ENCODE data around the gene MUC12. TPM values are rescaled to one million over a fixed set of nuclear protein-coding genes. Genes with fewer than 3 reads are reported as not detected.
"Not testable (repeated sequence)": the region's sequence is repeated elsewhere in the genome, so short reads cannot be mapped to it uniquely, and the experiment has no call there.

The MUC12 gene
- total RNA-seq, 1 donor from 2014 or later, result not detected

GRCh38 chr7:100959894-100960293, 9.5 kb upstream of the MUC12 start:
- no peak for DNase-seq (ENCODE audit: low read depth in 2 of 2)

- no peak for DNase-seq (ENCODE audit: low read depth in 2 of 2)
Measured at GRCh38 chr7:100962537-100962936, 6.8 kb upstream of the MUC12 start.

GRCh38 chr7:100963386-100963785, 6.0 kb upstream of the MUC12 start:
- no peak for DNase-seq (ENCODE audit: low read depth in 2 of 2)

GRCh38 chr7:100963874-100964273, 5.5 kb upstream of the MUC12 start:
- no peak for DNase-seq (ENCODE audit: low read depth in 2 of 2)

GRCh38 chr7:100964630-100965029, 4.7 kb upstream of the MUC12 start:
- no peak for DNase-seq (ENCODE audit: low read depth in 2 of 2)

- DNase-seq (ENCODE audit: low read depth in 2 of 2), result no peak
Measured at GRCh38 chr7:100965045-100965722, 4.2 kb upstream of the MUC12 start.

GRCh38 chr7:100965723-100966541, 3.4 kb upstream of the MUC12 start:
- peak in 1 of 2 donors; percentile 67 for DNase-seq (ENCODE audit: low read depth in 2 of 2)

- DNase-seq (ENCODE audit: low read depth in 2 of 2), result no peak
Measured at GRCh38 chr7:100966542-100967291, 2.6 kb upstream of the MUC12 start.

- DNase-seq (ENCODE audit: low read depth in 2 of 2), result no peak
Measured at GRCh38 chr7:100967292-100967863, 2.0 kb upstream of the MUC12 start.

- DNase-seq (ENCODE audit: low read depth in 2 of 2), result no peak
Measured at GRCh38 chr7:100968031-100968430, 1.3 kb upstream of the MUC12 start.

- no peak for DNase-seq (ENCODE audit: low read depth in 2 of 2)
Measured at GRCh38 chr7:100968650-100969049, 715 bp upstream of the MUC12 start.

- no peak for DNase-seq (ENCODE audit: low read depth in 2 of 2)
Measured at GRCh38 chr7:100971111-100972001, 2.0 kb downstream of the MUC12 start.

GRCh38 chr7:100972002-100972347, 2.6 kb downstream of the MUC12 start:
- DNase-seq (ENCODE audit: low read depth in 2 of 2), result no peak

GRCh38 chr7:100974021-100974420, 4.7 kb downstream of the MUC12 start:
- no peak for DNase-seq (ENCODE audit: low read depth in 2 of 2)

- no peak for DNase-seq (ENCODE audit: low read depth in 2 of 2)
Measured at GRCh38 chr7:100975371-100975821, 6.0 kb downstream of the MUC12 start.

GRCh38 chr7:100978300-100978699, 8.9 kb downstream of the MUC12 start:
- no peak for DNase-seq (ENCODE audit: low read depth in 2 of 2)

- no peak for DNase-seq (ENCODE audit: low read depth in 2 of 2)
Measured at GRCh38 chr7:100983451-100984187, 14.3 kb downstream of the MUC12 start.

GRCh38 chr7:100984241-100984918, 15.0 kb downstream of the MUC12 start:
- not testable (repeated sequence) for DNase-seq (ENCODE audit: low read depth in 2 of 2)

- DNase-seq (ENCODE audit: low read depth in 2 of 2), result not testable (repeated sequence)
Measured at GRCh38 chr7:100985033-100985797, 15.8 kb downstream of the MUC12 start.

All from dermis microvascular lymphatic vessel endothelial cell (primary cell).